GM18526 (cell line): ENCODE measurements around the gene NUTM2A.
"Not testable (repeated sequence)": the region's sequence is repeated elsewhere in the genome, so short reads cannot be mapped to it uniquely, and the experiment has no call there.

ENCODE experiments used
- POLR2A ChIP-seq: IDR thresholded peaks from 3 replicates; pipeline ENCODE4 v1.6.1; 2011; ENCODE audit not compliant: insufficient read length; ENCODE audit errors: extremely low read depth

NUTM2A gene, protein sequence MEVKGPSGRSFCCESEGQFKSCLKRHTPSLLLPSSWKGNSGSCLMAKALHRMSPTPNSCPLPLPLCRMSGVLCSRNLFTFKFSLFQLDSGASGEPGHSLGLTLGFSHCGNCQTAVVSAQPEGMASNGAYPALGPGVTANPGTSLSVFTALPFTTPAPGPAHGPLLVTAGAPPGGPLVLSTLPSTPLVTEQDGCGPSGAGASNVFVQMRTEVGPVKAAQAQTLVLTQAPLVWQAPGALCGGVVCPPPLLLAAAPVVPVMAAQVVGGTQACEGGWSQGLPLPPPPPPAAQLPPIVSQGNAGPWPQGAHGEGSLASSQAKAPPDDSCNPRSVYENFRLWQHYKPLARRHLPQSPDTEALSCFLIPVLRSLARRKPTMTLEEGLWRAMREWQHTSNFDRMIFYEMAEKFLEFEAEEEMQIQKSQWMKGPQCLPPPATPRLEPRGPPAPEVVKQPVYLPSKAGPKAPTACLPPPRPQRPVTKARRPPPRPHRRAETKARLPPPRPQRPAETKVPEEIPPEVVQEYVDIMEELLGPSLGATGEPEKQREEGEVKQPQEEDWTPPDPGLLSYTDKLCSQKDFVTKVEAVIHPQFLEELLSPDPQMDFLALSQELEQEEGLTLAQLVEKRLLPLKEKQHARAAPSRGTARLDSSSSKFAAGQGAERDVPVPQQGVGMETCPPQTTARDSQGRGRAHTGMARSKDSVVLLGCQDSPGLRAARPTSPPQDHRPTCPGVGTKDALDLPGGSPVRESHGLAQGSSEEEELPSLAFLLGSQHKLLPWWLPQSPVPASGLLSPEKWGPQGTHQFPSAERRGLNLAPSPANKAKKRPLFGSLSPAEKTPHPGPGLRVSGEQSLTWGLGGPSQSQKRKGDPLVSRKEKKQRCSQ

DNA sequence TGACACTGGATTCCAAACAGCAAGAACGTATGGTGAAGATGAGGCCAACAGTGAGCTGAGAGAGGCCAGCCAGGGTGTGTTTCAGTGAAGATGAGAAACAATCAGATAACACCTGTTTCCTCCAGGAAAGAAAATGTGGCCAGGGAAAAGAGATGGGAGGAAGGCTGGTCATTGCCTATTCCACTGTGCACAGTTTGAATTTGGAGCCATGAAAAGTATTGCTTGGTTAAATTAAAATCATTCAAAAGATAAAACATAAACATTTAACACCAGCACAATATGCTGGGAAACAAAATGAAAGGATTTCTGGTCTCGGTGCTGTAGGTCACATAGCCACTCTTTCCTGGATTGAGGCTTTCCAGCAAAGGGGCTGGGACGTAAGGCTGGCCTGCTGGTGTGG, at the start of gene NUTM2A:
TSS of gene NUTM2A (plus strand) at position 301 of the 400 bp plus-strand sequence. CDS start 383 bp downstream, outside the sequence.
- TF ChIP-seq POLR2A: not testable (repeated sequence)
